HG02610 (cell line): ENCODE results near the gene MEAK7.

Source experiments
- ATAC-seq: cut with Tn5 transposase; IDR thresholded peaks from one replicate; pipeline ENCODE4 v1.9.1; 2021; ENCODE audit warnings: mild to moderate bottlenecking, moderate library complexity; ENCODE audit not compliant: unreplicated experiment

The MEAK7 gene

DNA sequence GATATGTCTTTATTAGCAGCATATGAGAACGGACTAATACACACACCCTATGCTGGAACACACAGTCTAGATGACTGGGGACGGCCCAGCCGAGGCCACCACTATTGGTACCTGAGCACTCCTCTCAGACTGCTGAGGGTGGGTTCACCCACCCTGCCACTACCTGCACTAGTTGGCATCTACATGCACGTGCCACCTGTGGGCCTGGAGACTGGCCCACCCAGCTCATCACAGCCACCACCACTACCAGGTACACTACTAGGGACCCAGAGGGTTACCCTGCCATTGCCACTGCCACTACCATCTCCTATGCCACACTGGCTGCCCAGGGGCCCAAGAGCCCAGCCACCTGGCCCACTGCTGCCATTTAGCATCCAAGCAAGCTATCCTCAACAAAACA lies 32.5 kb downstream of the MEAK7 start:
- no peak for ATAC-seq

DNA sequence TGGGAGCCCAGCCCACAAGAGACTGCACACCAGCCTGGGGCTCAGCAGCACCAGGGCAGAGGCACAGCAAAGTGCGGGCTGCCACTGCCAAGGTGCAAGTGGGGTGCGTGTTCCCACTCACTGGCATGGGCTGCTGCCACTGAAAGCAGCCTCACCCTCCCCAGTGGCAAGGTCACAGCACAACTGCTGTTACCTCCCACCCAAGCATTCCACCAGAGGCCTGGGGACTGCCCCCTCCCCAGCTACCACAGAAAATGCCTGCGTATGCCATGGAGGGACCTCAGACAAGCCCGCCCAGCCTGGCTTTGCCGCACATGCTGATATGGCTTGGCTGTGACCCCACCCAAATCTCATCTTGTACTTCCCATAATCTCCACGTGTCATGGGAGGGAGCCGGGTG lies 33.1 kb downstream of the MEAK7 start:
- ATAC-seq = no peak

DNA sequence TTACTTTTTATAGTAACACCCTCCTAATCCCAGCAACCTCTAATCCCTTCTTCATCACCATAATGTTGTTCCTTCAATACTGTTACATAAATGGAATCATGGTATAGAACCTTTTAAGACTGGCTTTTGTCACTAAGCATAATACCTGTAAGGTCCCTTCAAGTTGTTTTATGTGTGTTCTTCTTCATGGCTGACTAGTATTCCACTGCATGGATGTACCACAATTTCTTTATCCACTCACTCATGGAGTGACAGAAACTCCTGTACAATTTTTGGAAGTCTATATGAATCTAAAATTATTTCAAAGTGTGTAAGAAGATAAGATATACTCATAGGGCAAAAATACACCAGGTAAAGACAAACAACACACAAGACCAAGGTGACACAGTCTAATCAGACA lies 36.8 kb downstream of the MEAK7 start:
- no peak for ATAC-seq

DNA sequence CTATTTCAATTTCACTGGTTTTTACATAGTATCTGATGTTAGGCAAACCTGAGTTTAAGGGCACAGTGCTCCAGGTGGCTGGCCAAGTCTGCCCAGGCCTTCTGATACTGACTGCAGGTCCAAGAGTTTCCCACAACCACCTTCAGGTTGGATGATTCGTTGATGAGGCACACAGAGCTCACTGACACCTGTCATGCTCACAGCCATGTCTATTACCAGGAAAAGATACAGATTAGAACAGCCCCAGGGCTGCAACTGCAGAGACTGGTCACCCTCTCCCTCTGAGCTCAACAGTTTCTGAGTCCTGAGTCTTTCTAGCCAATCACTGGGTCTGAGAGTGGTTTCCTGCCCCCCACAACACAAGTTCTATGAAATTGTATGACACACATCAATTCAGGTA lies 37.2 kb downstream of the MEAK7 start:
- ATAC-seq = no peak

DNA sequence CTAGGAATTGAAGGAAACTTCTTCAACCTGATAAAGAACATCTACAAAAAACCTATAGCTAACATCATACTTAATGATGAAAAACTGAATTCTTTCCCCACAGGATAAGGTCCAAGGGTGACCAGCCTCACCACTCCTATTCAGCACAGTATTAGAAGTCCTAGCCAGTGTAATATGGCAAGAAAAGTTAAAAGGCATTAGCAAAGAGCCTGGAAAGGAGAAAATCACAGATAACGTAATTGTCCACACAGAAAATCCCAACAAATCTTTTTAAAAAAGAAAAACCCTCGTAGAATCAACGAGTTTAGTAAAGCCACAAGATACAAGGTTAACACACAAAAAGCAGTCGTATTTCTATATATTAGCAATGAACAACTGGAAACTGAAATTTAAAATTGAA lies 37.8 kb downstream of the MEAK7 start:
- ATAC-seq = no peak

DNA sequence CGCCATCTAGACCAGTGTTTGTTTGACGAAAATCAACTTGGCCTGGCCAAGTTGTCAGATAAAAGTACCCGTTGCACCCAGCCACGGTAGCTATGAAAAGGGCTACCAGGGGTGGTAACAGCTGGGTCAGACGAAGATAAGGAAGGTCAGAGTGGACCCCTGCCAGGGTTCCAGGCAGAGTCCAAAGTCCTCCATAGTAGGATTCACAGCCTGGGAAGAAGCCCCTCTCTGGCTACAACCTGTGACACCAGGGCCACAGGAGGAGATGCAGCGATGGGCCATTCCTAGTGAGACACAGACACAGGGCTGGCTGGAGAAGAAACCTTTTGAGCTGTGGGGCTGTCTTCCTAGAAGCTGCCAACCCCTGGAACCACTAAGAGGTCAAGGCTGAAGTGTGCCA lies 39.3 kb downstream of the MEAK7 start:
- ATAC-seq = no peak

DNA sequence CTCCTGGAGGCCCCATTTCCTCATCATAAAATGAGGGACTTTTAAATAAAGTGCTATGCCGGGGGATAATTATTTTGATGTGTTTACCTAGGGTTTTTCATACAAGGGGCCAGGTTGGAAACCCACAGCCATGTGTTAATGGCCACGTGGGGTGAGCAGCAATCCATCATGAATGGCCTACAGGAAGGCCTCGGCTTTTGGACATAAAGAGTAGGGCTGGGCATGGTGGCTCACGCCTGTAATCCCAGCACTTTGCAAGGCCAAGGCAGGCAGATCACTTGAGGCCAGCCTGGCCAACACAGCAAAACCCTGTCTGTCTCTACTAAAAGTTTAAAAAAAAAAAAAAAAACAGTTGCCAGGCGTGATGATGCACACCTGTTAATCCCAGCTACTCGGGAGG lies 40.3 kb downstream of the MEAK7 start:
- no peak for ATAC-seq

DNA sequence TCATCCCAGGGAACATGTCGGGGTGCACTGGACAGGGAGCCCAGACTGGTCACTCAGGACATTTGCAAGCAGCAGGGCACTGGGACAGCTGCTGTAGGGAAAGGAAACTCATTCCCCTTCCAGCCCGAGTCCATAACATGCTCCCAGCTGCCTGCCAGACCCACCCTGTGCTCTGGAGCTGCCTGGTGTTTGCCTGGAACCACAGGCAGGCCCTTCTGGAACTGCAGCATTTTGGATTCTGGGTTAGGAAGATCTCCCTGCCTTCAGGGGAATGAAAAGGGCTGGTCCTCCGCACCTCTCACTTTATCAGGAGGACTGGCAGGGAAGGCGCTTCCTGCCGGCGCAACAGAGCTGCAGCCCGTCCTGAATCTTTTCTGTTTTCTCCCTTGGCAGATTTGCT lies 41.2 kb downstream of the MEAK7 start:
- no peak for ATAC-seq

DNA sequence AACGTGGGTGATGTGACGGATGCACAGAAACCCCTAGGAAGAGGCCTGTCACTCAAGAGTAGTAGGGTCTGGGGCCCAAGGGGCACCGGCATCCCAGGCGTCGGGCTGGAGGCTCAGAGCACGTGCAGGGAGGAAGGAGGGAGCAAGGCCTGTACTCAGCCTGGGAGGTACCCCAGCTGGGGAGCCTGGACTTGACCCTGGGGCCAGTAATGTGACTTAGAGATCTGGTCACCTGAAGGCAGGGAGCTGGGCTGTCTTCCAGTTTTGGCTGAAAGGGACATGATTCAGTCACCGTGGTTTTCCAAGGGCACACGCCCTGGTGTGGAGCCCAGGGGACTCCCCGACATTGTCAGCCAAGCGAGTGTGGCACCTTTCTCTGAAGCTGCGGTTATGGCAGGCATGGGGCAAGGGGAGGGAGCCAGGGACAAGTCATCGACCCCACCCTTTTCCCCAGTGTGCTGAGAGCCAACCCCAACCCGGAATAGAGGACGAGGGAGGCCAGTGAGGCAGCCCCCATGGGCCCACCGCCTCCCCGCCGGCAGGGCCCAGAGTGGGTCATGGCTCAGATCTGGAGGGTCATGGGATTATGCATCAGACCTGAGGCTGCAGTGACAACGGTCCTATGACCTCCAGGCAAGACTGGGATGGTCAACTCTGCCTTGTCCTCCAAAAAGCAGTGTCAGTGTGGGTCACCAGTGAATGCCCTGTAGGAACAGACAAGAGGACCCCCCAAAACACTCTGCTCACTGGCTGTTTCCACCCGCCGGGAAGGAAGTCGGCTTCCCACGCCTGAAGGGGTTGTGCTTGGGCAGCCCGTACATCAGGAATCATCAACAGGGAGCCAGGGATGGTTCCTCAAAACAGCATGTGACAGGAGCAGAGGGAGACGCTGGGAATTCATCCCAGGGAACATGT lies 41.9 kb downstream of the MEAK7 start:
- no peak for ATAC-seq

DNA sequence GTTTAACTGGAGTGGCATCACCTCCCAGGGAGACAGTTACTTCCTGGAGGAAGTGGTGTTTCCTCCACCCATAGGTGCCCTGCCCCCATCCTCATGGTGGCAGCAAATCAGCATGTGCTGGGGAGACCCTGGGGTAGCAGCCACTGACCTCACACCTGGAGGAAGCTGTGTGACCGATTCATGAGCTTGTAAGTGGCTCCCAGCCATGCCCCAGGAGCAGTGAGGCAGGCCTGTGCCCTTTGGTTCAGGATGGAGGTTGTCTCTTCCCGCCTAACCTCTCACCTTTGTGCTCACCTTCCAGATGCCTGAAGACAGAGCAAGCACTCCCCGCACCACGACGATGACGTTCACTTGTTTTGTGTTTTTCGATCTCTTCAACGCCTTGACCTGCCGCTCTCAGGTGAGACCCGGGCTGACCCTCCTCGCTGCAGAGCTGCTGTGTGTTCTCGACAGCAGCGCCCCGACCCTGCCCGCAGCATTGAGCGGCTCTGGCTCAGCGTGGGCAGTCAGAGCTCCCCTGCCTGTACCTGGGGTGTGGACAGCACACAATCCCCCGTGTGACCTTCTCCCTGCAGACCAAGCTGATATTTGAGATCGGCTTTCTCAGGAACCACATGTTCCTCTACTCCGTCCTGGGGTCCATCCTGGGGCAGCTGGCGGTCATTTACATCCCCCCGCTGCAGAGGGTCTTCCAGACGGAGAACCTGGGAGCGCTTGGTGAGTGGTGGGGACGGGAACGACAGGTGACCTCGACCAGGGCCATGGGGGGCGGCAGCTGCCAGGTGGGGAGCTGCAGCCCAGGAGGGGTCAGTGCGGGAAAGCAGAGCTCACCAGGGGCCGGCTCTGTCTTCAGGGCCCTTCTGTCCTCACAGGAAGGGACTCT lies 42.8 kb downstream of the MEAK7 start:
- ATAC-seq = no peak

DNA sequence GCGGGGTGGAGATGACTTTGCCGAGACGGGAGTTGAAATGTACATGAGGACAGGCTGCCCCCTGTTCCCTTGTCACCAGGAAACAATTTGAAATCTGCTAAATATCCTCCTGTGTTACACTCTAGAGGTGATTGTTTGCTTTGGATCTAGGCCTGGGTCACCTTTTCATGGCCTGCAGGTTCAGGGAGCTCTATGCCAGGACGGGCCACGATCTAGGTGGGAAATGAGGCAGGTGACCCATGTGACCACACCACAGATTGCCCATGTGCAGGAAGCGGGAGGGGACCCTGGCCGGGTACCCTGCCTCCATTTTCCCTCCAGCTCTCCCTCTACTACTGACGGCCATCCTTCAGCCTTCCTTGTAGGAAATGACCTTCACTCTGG lies 43.4 kb downstream of the MEAK7 start:
- no peak for ATAC-seq

DNA sequence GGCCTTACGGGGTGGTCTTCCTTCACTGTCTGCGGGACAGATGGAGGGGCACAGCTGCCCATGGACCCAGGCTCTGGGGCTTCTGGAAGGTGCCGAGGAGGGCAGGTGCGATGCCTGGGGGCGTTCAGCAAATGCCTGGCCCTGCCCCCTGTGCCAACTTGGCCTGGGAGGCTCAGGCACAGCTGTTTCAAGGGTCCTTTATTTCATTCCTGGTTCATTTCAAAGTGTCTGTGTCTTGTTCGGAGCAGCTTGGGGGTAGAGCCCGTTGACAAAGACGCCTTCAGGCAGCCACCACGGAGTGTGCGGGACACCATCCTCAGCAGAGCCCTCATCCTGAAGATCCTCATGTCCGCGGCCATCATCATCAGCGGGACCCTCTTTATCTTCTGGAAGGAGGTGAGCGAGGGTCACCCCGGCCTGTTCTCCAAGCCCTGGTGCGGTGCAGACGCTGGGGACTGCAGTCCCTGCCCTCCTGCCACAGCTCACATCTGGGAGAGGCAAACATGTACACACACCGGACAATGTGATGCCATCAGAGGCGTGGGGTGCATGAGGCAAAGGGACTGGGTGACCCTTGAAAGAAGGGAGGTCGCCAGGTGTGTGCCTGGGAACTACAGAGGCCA lies 43.9 kb downstream of the MEAK7 start:
- ATAC-seq = no peak

DNA sequence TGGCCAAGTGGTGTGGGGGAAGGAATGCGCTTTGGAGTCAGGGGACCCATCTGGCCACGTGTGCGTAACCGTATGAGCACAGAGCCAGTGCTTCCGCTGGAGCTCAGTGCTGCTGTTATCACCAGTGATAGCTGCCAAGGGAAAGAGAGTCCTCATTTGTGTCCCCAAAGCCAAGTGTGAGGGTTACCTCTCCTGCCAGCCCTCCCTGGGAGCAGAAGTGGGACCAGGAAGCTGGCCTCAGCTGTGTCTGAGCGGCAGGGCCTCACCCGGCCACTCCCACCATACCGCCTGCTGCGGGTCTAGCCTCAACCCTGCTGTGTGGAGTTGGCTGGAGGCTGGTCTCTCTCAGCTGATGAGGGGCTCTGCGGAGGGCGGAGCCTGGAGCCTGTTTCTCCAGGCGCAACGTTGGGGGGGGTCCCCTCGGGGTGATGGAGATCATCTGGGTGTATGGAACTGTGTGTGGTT lies 44.5 kb downstream of the MEAK7 start:
- ATAC-seq = no peak

DNA sequence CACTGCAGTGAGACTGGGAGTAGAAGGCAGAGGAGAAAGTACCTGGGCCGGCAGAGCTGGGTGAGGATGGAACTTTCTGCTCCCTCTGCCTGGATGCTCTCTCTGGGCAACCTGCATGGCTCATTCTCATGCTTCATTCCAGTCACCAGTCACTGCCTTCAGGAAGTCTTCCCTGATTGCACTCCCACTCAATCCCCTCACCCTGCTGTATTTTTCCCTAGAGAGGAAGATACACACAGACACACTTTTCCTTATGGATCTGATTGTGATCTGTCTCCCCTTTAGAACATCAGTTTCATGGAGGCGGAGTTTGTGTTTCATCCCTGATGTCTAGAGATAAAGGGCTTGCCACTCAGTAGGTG lies 44.9 kb downstream of the MEAK7 start:
- ATAC-seq = no peak

DNA sequence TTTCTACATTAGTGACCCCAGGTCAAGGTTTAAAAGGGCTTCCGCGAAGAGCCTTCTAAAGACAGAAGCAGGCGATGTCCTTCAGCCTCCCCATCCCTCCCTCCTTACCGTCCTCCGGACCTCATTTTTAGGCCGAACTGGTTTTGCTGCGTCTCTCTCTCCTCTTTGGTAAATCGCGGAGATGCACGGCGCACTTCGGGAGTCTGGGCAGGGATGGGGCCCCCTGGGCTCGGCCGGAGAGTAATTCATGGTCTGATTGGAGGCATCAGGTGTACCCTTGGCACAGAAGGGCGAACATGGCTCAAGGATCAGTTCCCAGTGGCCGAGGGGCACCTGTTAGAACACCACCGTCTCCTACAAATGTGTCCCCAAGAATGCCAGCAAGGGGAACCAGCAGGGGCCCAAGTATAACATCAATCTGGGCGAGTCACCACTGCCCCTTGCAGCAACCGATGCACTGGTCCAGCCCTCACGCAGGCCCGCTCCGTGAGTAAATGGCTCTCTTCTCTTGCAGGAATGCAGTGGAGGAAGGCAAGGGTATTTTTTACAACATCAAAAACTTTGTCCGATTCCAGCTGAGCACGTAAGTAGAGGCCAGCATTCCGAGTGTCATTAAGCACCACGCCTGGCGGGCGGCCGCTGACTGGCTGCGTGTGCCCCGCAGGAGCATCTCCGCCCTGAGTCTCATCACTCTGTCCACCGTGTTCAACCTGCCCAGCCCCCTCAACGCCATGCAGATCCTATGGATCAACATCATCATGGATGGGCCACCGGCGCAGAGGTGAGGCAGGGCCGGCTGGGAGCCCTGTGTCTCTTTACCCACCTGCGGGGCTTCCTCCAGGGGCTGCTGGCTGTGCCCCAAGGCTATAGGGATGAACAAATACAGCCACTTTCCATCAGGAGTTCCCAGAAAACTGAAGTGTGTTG lies 45.6 kb downstream of the MEAK7 start:
- ATAC-seq = no peak

DNA sequence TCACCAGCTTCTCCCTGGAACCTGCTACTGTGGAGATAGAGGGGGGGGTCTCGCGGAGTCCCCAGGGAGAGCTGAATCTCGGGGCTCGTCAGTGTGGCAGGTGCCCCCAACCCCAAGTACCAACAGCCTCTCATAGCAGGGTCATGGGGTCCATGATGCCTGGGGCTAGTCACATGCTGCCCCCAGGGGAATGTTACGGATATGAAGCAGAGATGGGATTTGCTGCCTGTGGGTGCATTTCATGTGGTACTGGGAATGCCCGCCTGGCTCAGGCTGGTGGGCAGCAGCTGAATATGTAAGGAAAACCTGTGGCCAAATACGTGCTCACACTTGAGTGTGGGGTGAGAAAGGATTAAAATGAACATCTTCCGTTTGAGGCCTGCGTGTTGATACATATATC lies 49.4 kb downstream of the MEAK7 start:
- no peak for ATAC-seq
